HL-60/S4 (cell line): ENCODE data around the gene AQP12B.
"Not testable (repeated sequence)": the region's sequence is repeated elsewhere in the genome, so short reads cannot be mapped to it uniquely, and the experiment has no call there.

ENCODE experiments used
- in situ Hi-C: fragments of 300-500 bp; cut with MboI; formaldehyde crosslinking; loops from 2 replicates; pipeline ENCODE4 v1.14.3; 2022; ENCODE audit warnings: low sequenced_read_pairs

The AQP12B gene, protein sequence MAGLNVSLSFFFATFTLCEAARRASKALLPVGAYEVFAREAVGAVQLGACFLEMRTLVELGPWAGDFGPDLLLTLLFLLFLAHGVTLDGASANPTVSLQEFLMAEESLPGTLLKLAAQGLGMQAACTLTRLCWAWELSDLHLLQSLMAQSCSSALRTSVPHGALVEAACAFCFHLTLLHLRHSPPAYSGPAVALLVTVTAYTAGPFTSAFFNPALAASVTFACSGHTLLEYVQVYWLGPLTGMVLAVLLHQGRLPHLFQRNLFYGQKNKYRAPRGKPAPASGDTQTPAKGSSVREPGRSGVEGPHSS

DNA sequence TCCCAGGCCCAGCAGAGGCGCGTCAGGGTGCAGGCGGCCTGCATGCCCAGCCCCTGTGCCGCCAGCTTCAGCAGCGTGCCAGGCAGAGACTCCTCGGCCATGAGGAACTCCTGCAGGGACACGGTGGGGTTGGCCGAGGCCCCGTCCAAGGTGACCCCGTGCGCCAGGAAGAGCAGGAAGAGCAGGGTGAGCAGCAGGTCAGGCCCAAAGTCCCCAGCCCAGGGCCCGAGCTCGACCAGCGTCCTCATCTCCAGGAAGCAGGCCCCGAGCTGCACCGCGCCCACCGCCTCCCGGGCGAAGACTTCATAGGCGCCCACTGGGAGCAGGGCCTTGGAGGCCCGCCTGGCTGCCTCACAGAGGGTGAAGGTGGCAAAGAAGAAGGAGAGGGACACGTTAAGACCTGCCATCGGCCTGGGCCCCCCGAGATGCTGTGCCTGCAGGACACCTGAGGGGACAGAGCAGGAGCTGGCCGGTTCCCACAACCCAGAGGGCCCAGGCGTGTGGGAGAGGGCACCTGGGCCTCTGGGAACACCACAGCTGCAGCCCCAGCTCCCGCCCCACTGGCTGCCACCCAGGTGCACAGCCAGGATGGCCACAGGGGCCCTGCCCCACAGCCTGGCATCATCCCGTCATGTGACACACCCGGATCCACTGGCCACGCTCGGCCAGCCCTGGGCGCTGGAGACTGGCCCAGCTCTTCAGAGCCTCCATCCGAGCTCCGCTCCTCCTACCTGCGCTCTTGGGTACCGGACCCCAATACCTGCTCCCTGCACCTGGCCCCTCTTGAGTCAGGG is at the start of gene AQP12B:
Gene AQP12B (minus strand): TSS at position 455 of the 794 bp plus-strand sequence. CDS start 48 bp downstream, at position 407.
- in situ Hi-C loops: not testable (repeated sequence)

DNA sequence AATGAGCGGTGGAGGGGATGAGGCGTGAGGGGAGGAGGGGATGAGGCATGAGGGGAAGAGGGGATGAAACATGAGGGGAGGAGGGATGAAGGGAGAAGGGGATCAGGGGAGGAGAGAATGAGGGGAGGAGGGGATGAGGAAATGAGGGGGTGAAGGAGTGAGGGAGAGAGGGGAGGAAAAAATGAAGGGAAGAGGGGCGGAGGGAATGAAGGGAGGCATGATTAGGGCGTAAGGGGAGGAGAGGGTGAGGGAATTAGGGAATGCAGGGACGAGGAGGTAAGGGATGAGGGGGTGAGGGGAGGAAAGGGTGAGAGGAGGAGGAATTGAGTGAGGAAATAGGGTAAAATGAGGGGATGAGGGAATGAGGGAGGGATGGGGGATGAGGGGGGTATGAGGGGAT is 49.5 kb upstream of the AQP12B start:
- in situ Hi-C loops: no loop called here

DNA sequence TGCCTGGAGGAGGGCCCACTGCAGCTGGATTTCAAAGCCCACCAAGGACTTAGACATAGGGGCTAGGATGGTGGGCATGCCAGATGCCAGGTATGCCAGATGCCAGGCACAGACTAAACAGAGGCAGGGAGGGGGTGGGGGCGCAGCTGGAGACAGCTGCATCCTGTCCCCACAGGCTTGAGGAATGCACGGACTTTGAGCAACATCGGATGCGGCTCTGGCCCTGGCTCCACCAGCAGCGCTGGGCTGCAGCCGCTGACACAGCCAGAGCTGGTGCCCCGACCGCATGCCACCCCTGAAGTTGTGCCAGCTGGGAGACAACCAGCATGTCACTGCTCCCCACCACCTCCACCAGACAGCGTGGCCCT is 48.5 kb upstream of the AQP12B start:
- in situ Hi-C loops: no loop called here

DNA sequence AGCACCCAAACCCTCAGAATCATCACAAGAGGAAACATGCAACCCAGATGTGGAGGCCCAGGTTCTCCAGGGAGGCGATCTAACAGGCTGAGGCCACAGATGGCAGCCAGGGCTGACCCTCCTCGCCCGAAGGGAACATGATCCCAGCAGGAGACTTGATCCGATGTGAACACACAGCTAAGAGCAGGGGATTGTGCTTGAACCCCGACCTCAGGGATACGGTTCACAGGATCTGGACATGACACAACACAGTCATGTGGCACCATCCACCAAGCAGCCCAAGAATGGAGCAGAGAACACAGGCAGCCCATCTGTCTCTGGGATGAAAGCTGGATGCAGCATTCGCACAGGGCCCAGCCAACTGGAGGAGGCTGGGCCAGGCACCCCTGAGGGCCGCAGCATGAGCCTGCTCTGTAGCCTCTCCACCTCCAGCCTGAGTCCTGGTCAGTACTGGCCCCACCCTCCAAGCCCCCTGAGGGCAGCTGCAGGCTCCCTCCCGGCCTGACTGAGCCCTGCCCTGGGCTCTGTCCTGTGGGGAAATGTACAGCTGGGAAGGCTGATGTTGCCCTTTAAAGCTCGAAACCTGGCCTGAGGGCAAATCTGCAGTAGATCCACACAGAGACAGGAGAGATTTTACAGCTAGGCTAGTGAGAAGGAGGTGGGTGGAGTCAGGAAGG is 48.0 kb upstream of the AQP12B start:
- in situ Hi-C loops: no loop called here

DNA sequence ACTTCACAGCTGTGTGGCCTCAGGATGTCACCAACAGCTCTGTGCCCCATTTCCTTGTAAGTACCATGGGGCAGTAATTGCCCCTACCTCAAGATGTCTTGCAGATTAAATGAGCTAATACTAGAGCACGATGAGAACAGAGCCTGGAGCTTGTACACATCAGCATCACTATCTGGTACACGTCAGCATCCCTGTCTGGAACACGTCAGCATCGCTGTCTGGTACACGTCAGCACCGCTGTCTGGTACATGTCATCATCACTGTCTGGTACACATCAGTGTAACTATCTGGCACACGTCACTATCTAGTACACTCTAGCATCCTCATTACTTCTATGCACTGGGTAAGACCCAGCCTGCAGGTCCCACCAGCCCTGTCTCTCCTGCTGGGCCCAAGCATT is 46.1 kb upstream of the AQP12B start:
- in situ Hi-C loops: no loop called here

DNA sequence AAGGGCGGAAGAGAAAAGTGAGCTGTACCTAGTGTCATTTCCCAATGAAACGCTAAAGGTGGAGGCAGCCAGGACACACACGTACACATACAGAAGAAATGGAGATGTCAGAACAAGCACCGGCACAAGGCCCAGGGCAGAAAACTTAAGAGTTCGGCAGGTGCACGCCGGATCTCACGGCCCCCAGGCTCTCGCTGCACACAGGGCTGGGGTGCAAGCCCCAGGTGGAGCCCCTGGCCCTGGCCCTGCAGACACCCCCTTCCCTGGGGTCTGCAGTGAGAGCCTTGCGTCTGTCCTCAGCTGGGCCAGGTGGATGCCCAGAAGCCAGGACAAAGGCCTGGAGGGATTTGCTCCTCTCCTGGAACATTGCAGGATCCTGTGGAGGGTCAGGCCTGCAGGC is 45.7 kb upstream of the AQP12B start:
- in situ Hi-C loops: no loop called here

DNA sequence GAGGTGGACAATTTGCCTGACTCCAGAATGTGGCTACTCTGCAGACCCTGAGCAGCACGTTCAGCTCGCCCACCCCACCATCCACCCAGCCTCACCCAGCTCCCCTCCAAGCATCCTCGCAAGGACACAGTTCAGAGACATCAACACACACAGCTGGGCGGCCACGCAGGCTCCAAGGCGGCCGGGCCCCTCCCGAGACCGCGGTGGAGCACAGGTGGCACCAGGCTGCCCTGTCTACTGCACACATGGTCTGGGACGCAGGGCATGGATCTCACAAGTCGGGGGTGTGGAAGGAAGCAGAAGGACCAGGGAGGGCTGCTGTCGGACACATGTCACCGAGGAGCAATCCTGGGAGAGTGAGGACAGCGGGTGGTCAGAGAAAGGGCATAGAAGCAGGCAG is 45.2 kb upstream of the AQP12B start:
- in situ Hi-C loops: no loop called here

DNA sequence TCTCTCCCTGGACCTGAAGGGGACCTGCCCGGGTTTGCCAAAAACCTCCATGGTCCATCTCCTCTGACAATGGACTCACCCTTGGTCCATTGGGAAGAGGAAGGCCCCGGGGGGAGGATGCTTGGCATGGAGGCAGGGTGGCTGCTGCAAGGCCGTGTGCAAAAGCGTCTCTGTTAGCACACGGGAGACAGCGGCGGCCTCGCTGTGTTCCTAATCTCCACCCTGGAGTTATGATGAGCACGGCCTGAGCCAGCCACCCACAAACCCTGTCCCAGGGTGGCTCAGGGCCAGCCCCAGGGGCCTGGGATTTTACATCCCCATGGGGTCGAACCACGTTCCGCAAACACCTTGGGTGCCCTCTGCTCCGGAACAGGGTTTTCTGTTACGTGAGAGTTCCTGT is 44.8 kb upstream of the AQP12B start:
- in situ Hi-C loops: no loop called here

DNA sequence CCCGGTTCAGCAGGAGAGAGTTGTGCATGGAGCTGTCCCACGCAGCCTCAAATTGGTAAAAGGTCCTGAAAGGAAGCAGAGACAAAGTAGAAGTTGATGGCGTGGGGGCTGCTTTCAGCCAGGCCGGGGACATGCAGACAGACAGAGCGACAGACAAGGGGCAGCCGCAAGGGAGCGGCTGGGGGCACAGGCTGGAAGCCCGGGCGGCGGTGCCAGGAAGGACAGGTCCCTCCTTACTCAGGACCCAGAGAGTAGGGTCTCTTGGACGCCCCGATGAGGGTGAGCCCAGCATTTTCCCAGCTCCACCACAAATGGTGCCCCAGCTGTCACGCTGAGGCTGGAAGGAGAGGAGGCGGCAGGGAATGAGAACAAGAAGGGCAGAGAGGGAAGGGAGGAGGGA is 44.2 kb upstream of the AQP12B start:
- in situ Hi-C loops: no loop called here

DNA sequence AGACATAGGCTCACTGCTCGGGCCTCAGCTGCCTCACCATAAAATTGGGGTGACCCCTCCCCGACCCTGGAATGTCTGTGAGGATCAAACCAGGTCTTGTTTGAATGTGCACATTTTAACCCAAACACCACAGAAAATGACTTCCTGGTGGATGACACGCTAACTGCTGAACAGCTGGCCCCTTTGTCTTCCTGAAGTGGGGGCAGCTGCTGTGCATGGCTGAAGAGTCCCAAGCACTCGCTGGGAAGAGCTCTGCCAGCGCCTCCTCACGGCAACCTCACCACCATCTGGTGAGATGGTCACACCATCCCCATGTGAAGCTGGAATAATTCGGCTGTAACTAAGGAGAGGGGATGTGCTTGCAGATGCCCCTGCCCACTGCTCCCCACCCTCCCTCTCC is 43.0 kb upstream of the AQP12B start:
- in situ Hi-C loops: no loop called here

DNA sequence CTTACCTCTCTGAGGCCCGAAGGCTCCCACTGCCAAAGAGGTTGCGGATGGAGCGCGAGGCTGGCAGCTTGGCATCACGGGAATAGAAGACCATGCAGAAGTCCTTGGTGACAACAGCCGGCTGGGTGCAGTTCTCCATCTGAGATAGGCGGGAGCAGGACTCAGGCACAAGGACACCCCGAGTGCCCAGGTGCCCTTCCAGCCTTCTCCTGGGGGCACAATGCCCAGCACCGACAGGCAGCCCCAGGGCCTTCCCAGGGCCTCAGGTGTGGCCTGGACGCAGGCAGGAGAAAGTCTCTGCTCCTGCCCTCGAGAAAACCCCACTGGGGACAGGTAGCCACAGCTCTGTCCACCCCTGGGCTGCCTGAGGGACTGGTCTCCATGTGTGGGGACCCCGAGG is 42.6 kb upstream of the AQP12B start:
- in situ Hi-C loops: no loop called here

DNA sequence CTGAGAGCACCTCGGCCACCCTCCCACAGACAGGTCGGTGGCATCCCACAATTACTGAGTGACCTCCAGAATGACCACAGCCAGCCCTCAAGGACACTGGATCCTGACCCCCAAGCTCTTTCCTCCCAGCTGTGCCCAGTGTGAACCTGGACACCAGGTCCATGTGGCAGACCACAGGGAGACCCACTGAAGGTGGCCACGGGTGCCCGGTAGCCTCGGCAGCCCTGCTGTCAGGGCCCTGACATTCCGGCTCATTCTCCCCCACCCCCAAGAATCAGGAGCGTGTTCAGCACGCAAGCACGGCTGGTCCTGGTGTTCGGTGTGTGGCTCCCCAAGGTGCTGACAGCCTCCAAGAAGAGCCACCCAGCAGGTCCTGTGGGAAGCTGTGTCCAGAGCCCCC is 41.7 kb upstream of the AQP12B start:
- in situ Hi-C loops: no loop called here

DNA sequence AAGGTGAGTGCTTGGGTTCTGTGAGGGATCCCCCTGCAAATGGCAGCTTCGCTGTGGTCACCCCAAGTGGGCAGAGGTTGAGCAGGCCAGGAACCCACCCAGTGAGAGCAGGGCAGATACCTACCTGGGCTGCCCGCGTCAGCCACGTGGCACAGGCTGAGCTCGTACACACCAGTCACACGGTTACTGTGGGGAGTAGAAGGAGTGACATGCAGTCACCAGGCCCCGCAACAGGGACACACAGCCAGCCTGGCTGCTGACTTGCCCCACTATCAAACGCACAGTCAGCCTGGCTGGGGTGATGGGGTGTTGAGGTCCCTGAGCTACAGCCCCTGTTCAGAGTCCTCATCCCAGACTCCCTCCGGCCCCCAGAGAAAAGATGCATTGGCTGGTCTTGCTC is 41.2 kb upstream of the AQP12B start:
- in situ Hi-C loops: no loop called here

DNA sequence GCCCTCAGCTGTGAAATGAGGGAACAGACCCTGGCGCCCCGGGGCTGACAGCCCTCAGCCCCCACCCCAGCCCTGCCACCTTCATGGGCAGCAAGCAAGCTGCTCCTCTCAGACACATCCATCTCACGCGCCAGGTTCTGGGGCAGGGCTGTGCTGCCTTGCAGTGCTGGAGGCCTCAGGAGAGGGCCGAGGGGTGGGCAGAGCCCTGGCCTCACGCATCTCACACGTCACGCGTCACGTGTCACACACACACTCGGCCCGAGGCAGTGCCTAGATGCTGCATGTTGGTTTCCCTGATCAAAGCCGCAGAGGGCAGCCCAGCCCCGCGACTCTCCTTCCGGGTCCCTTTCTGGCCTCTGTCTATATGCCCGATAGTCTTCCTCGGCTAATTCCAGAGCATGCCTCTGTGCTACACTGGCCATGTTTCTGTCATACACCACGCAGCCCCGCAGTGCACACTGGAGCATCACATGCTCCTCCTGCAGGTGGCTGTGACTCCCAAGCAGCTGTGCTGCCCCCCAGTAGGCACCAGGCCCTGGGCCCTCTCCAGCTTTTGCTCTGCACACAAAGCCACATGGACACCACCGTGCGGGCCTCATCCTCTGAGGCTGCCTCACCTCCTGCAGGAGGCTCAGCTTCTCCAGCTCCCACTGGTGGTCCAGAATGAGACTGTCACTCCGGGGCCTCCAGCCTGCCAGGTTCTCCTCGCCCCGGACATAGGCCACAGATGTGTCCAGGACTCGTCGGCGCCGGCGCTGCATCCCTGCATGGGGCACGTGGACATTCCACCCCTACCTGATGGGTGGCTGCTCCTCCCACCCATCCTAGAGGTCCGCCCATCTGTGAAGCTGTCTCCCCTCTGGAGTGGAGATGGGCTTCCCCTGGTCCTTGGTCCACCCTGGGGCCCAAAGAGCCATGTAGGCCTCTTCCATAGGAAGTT is 40.4 kb upstream of the AQP12B start:
- in situ Hi-C loops: no loop called here

DNA sequence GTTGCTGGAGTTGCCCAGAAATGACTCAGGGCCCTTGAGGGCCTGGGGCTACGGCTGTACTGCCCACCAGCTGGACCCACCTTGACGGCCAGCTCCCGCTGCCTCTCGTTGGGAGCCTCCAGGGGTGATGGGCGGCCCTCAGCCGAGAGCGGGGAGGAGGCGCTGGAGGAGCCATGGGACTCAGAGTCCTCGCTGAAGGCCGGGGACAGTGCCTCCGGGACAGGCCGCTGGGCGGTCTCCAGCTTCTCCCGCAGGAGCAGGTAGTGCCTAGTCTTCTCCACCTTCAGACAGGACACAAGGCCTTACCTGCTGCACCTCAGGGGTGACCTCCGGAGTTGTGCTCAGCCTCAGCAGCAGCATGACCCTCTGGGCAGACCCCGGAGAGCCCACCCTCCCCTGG is 39.7 kb upstream of the AQP12B start:
- in situ Hi-C loops: no loop called here

DNA sequence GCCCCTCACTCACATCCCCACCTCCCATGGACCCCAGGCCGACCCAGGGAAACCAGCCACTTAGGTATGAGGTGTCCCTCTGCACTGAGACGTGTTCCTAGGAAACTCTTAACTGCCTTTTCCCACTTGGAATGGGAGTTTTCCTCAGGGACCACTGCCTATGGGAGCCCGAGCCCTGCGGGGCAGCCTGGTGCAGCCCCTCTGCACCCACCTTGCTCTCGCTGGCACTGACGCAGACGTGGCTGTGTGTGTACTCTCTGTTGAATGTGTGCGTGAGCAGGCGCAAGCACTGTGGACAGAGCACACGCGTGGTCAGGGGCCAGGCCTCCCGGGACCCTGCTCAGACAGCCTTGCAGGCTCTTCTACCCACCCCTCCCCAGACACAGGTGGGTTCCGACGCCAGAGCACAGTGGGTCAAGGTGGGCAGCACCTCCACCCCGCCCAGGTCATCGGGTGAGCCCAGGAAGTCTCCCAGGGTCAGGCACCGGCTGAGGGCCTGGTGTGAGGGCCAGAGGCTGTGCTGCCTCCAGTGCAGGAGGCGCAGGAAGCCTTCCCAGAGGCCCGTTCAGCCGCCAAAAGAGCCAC is 39.0 kb upstream of the AQP12B start:
- in situ Hi-C loops: no loop called here

DNA sequence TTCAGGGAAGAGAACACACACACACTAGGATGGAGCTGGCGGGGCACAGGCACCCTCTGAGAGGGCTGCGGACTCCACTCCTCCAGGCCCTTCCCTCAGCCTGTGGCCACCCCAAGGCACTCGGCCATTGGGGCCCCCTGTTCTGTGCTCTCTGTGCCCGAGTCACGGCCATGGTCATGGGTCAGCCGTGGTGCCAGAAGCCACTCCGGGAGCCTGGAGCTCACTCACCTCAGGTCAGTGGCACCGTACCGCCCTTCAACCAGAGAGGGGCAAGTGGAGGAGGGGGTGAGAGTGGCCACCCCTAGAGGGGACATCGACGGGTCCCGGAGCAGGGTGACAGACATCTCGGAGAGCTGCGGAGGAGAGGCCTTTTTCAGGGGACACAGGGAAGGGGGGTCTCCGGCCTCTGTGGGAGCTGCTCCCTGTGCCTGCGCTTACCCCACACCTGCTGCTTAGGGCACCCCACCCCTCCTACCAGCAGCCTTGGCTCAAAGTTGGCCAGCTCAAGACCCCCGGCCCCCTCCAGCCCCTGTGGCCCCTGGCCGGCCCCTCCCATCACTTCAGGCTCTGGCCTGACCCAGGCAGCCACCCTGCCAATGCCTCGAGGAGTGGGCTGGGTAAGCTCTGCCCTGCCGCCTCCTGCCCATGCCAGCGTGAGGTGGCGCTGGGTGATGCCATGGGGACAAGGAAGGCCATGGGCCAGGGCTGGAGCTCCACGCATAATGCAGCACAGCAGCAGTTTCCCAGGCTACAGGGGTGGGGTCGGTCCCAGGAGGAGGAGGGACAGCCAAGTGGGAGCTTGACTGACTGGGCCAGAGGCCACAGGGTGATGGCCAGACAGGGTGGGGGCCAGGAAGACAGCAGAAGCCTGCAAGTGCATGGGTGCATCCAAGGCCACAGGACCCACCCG is 38.3 kb upstream of the AQP12B start:
- in situ Hi-C loops: no loop called here

DNA sequence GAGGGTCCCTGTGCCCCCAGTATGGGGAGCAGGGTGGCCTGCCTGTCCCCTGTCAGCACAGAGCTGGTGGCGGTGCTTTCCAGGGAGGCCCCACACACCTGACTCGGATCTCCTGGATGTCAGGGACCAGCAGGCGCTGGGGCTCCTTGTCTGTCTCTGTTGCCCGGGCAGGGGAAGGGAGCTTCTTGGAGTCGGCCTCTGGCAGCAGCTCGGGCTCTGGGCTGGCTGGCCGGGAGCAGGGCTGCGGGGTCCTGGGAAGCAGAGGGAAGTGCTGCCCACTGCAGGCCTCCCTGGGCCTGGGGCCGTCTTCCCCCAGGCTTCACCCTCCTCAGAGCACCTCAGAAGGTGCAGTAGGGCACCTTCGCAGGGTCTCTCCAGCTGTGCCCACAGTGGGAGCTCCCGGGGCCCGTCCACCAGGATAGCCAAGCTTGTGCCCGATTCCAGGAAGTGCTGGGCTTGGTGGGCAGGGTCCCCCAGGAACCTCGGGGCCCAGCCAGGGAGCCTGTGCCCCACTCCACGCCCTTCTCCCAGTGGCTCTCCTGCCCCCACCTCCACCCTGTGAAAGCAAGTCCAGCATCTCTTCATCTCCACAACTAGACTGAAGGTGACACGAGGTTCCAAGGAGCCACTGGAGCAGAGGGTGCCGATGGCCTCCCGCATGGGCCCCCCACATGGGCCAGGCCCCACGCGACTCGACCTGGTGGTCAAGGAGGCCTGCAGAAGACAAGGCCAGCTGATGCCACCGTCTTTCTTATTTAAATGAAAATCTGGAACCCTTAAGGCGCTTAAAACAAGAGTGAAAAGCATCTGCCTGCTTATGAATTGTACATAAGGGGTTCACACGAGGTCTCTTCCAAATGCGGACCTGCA is 37.2 kb upstream of the AQP12B start:
- in situ Hi-C loops: no loop called here
